ENCODE measurements around the gene ITGB2. TPM values are rescaled to one million over a fixed set of nuclear protein-coding genes. Genes with fewer than 3 reads are reported as not detected.
"Not testable (repeated sequence)": the region's sequence is repeated elsewhere in the genome, so short reads cannot be mapped to it uniquely, and the experiment has no call there.

The ITGB2 gene
- total and polyA plus RNA-seq, 8 donors = 7.7 to 404 (median 11.2) TPM

GRCh38 chr21:44929799-44930542, 9.3 kb upstream of the ITGB2 start:
- H3K4me3 ChIP-seq = no peak overlapping the region
- peak overlapping the region in 1 of 2 donors; percentile 93 for H3K27ac ChIP-seq
- no peak for DNase-seq
- H3K27me3 ChIP-seq = peaks cover 12 to 75% of the 10 kb centered on the region in 2 donors
- H3K4me1 ChIP-seq = peaks cover 33 to 86% of the 10 kb centered on the region in 2 donors
- no peaks in the 10 kb centered on the region for H3K9me3 ChIP-seq
- TF ChIP-seq CTCF (IDR thresholded peaks at IDR 0.05) = no peak
- intact Hi-C loops (cut with DNase I) = no loop called here
- H3K36me3 ChIP-seq = no peaks in the 10 kb centered on the region
- no peak for ATAC-seq

GRCh38 chr21:44929242-44929798, 8.6 kb upstream of the ITGB2 start:
- Histone ChIP-seq H3K27me3 (peaks cover 12 to 68% of the 10 kb centered on the region in 2 donors), H3K4me3 (no peak overlapping the region), H3K27ac (peak overlapping the region in 1 of 2 donors; percentile 93), H3K4me1 (peaks cover 33 to 93% of the 10 kb centered on the region in 2 donors), H3K9me3 (no peaks in the 10 kb centered on the region), H3K36me3 (no peaks in the 10 kb centered on the region)
- ATAC-seq = no peak
- intact Hi-C loops (cut with DNase I) = no loop called here
- DNase-seq = peak in 1 of 4 donors; percentile 43
- TF ChIP-seq CTCF (IDR thresholded peaks at IDR 0.05) = no peak

GRCh38 chr21:44928500-44929241, 8.0 kb upstream of the ITGB2 start:
- ATAC-seq; H3K9me3 ChIP-seq; intact Hi-C loops (cut with DNase I); H3K36me3 ChIP-seq: not testable (repeated sequence)
- peaks cover 12 to 62% of the 10 kb centered on the region in 2 donors for H3K27me3 ChIP-seq
- H3K27ac ChIP-seq = peak overlapping the region in 1 of 2 donors; percentile 93
- DNase-seq = peak in 1 of 4 donors; percentile 39
- peaks cover 33 to 99% of the 10 kb centered on the region in 2 donors for H3K4me1 ChIP-seq
- peak overlapping the region in 1 of 2 donors; percentile 39 for H3K4me3 ChIP-seq

- ATAC-seq (peak; percentile 64), DNase-seq (peak in 2 of 4 donors; percentile 79 to 92)
- no peaks in the 10 kb centered on the region for H3K9me3 ChIP-seq
- H3K36me3 ChIP-seq = no peaks in the 10 kb centered on the region
- intact Hi-C loops (cut with DNase I) = no loop called here
- TF ChIP-seq CTCF (IDR thresholded peaks at IDR 0.05) = no peak
- H3K27me3 ChIP-seq = peaks cover 12 to 53% of the 10 kb centered on the region in 2 donors
- peak overlapping the region; percentile 53 to 93 for H3K27ac ChIP-seq
- peak overlapping the region in 1 of 2 donors; percentile 39 for H3K4me3 ChIP-seq
- H3K4me1 ChIP-seq = peaks cover 33 to 98% of the 10 kb centered on the region in 2 donors
These were observed 7.1 kb upstream of the ITGB2 start for GRCh38 chr21:44927587-44928461.

GRCh38 chr21:44927259-44927586, 6.5 kb upstream of the ITGB2 start:
- Histone ChIP-seq H3K27ac (peak overlapping the region in 1 of 2 donors; percentile 93), H3K4me3 (peak overlapping the region in 1 of 2 donors; percentile 39), H3K9me3 (no peaks in the 10 kb centered on the region), H3K4me1 (peaks cover 28 to 97% of the 10 kb centered on the region in 2 donors), H3K27me3 (peaks cover 9 to 47% of the 10 kb centered on the region in 2 donors), H3K36me3 (no peaks in the 10 kb centered on the region)
- intact Hi-C loops (cut with DNase I) = no loop called here
- ATAC-seq = no peak
- no peak for TF ChIP-seq CTCF (IDR thresholded peaks at IDR 0.05)
- DNase-seq = no peak

All from left lung (tissue), 10 donors.